UCSD-AML1 (cell line): ENCODE results near the gene BORCS5.
A peak's percentile ranks its signal among the peaks of the same experiment; 100 is the strongest.
"Not testable (repeated sequence)": the region's sequence is repeated elsewhere in the genome, so short reads cannot be mapped to it uniquely, and the experiment has no call there.

Experiments
- DNase-seq: peaks from one replicate; lab custom pipeline; 2025; ENCODE audit not compliant: unreplicated experiment; lab: John Stamatoyannopoulos, UW

BORCS5 gene

GRCh38 chr12:12454315-12454714, 97.4 kb downstream of the BORCS5 start:
- no peak for DNase-seq

- no peak for DNase-seq
Measured at GRCh38 chr12:12456637-12457036, 99.8 kb downstream of the BORCS5 start.

- no peak for DNase-seq
Measured at GRCh38 chr12:12460935-12461922, 104.4 kb downstream of the BORCS5 start.

- DNase-seq, result no peak
Measured at GRCh38 chr12:12461923-12462315, 105.0 kb downstream of the BORCS5 start.

GRCh38 chr12:12465522-12465921, 108.6 kb downstream of the BORCS5 start:
- no peak for DNase-seq

GRCh38 chr12:12466157-12466556, 109.3 kb downstream of the BORCS5 start:
- no peak for DNase-seq

- DNase-seq, result no peak
Measured at GRCh38 chr12:12467264-12467663, 110.4 kb downstream of the BORCS5 start.

- DNase-seq, result no peak
Measured at GRCh38 chr12:12467688-12468261, 110.9 kb downstream of the BORCS5 start.

- no peak for DNase-seq
Measured at GRCh38 chr12:12468575-12468974, 111.7 kb downstream of the BORCS5 start.

- DNase-seq, result no peak
Measured at GRCh38 chr12:12469386-12469785, 112.5 kb downstream of the BORCS5 start.

- DNase-seq, result no peak
Measured at GRCh38 chr12:12470751-12471306, 114.0 kb downstream of the BORCS5 start.

GRCh38 chr12:12471982-12472961, 115.4 kb downstream of the BORCS5 start:
- DNase-seq, result not testable (repeated sequence)

GRCh38 chr12:12473223-12473622, 116.3 kb downstream of the BORCS5 start:
- no peak for DNase-seq

GRCh38 chr12:12474471-12474928, 117.6 kb downstream of the BORCS5 start:
- no peak for DNase-seq

GRCh38 chr12:12474931-12475795, 118.3 kb downstream of the BORCS5 start:
- DNase-seq, result peak; percentile 15

- no peak for DNase-seq
Measured at GRCh38 chr12:12476857-12477531, 120.1 kb downstream of the BORCS5 start.

GRCh38 chr12:12477532-12477890, 120.6 kb downstream of the BORCS5 start:
- DNase-seq, result no peak

- no peak for DNase-seq
Measured at GRCh38 chr12:12480074-12480473, 123.2 kb downstream of the BORCS5 start.

GRCh38 chr12:12481631-12482030, 124.8 kb downstream of the BORCS5 start:
- DNase-seq, result no peak
